Brain microvascular endothelial cell (primary cell): ENCODE data around the gene PAPPA2.

ENCODE experiments used
- DNase-seq: peaks from one replicate; pipeline ENCODE4 v3.0.0-alpha.2; 2020
- H3K27ac ChIP-seq: fragments of 250-450 bp; sonication (Bioruptor Pico); 2 replicates; pipeline ENCODE4 v1.5.1; 2020; ENCODE audit warnings: mild to moderate bottlenecking, moderate library complexity
- H3K27me3 ChIP-seq: fragments of 250-450 bp; sonication (Bioruptor Pico); replicated peaks from 2 replicates; pipeline ENCODE4 v1.5.1; 2020; ENCODE audit warnings: mild to moderate bottlenecking
- H3K36me3 ChIP-seq: fragments of 250-450 bp; sonication (Bioruptor Pico); replicated peaks from 2 replicates; pipeline ENCODE4 v1.5.1; 2020; ENCODE audit warnings: mild to moderate bottlenecking
- H3K4me3 ChIP-seq: 2 replicates; pipeline ENCODE4 v1.5.1; 2011; ENCODE audit warnings: low read depth, mild to moderate bottlenecking, control low read depth, low read length, moderate library complexity
- in situ Hi-C: cut with HindIII; loops from 2 replicates; pipeline ENCODE4 v1.10.0; 2017; ENCODE audit warnings: low sequenced_read_pairs, low pct_ligation_motif_present
- TF ChIP-seq, protein P1 (sequence below): IDR thresholded peaks from 2 replicates; pipeline ENCODE4 v1.5.1; 2011; ENCODE audit warnings: low read depth, mild to moderate bottlenecking, moderate library complexity, low read length, control low read depth, inconsistent platforms; ENCODE audit errors: missing control alignments

Gene PAPPA2

DNA sequence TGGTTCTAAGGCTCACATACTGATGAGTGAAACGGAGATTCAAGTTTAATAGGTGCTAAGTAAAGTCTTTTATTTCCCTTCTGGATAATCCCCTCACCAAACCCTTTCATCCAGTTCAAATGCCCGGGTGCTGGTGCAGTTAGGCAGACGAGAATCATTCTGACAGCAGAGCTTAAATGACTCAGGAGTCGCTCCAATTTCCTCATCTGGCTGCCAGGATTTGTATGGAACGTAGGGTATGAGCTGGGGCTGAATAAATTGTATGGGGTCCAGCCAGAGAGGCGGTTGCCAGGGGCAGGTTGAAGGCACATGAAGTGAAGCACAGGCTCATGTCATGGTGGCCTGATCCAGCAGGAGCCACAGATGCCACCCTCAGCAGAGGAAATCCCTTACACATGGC lies 76.0 kb downstream of the PAPPA2 start:
- in situ Hi-C loops = no loop called here
- H3K36me3 ChIP-seq = no peaks in the 10 kb centered on the region
- H3K27me3 ChIP-seq = no peaks in the 10 kb centered on the region
- TF ChIP-seq, protein P1, sequence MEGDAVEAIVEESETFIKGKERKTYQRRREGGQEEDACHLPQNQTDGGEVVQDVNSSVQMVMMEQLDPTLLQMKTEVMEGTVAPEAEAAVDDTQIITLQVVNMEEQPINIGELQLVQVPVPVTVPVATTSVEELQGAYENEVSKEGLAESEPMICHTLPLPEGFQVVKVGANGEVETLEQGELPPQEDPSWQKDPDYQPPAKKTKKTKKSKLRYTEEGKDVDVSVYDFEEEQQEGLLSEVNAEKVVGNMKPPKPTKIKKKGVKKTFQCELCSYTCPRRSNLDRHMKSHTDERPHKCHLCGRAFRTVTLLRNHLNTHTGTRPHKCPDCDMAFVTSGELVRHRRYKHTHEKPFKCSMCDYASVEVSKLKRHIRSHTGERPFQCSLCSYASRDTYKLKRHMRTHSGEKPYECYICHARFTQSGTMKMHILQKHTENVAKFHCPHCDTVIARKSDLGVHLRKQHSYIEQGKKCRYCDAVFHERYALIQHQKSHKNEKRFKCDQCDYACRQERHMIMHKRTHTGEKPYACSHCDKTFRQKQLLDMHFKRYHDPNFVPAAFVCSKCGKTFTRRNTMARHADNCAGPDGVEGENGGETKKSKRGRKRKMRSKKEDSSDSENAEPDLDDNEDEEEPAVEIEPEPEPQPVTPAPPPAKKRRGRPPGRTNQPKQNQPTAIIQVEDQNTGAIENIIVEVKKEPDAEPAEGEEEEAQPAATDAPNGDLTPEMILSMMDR = no peak
- H3K27ac ChIP-seq = no peak overlapping the region
- H3K4me3 ChIP-seq = no peak overlapping the region
- DNase-seq = no peak

DNA sequence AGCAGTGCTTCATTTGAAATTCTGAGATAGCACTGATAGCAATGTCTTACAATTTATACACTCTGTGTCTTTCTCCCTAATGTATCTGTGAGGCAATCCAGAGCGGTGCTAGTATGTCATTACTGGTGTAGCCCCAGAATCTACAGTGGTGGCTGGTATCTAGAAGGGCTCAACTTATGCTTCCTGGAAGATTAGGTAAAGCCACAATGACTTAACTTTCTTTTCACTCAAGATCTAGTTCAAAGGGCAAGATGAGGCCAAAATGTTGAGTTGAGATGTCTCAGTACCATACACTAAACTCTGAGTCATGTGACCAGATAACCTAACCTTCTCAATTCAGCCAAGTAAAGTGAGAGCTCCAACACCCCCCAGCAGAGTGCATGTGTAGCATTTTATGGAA lies 77.5 kb downstream of the PAPPA2 start:
- TF ChIP-seq, protein P1 = no peak
- Histone ChIP-seq H3K27ac (no peak overlapping the region), H3K27me3 (no peaks in the 10 kb centered on the region), H3K4me3 (no peak overlapping the region), H3K36me3 (no peaks in the 10 kb centered on the region)
- in situ Hi-C loops = no loop called here
- DNase-seq = no peak

DNA sequence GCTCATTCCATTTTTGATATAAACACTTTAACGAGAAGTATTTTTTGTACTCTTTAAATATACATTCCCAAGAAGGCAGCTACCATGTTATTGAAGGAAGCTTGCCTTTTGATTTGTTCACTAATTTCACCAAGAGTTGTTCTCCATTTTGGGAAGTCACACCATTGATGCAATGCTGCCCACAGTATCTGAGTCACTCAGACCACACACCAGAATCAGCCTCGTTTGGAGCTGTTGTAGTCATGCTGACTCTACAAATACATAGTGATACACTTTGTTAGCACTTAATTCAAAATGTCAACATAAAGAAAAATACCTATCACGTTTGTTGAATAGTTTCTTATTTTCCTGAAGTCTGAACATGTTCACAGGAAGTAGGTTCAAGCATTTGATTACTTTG lies 78.7 kb downstream of the PAPPA2 start:
- Histone ChIP-seq H3K36me3 (no peaks in the 10 kb centered on the region), H3K27me3 (no peaks in the 10 kb centered on the region), H3K27ac (no peak overlapping the region), H3K4me3 (no peak overlapping the region)
- TF ChIP-seq, protein P1 = no peak
- in situ Hi-C loops = no loop called here
- DNase-seq = no peak

DNA sequence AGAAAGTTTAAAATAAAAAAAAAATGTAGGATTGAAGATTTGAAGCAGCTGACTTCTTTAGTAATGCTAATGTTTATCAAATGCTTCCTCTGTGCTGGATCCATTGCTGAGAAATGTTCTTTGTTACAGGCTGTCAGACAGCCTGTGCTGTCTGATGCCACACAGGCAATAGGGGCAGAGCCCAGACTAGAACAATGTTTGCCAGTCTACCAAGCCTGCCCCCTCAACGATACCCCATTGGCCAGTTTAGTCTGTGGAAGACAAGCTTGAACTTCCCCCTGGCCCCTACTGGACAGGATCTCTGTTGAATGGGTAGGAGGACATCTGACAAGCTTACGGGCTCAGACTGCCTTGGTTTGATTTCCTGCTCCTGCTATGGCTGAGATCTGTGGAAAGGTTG lies 79.4 kb downstream of the PAPPA2 start:
- Histone ChIP-seq H3K4me3 (no peak overlapping the region), H3K27ac (no peak overlapping the region), H3K36me3 (no peaks in the 10 kb centered on the region), H3K27me3 (no peaks in the 10 kb centered on the region)
- in situ Hi-C loops = no loop called here
- TF ChIP-seq, protein P1 = no peak
- DNase-seq = no peak

DNA sequence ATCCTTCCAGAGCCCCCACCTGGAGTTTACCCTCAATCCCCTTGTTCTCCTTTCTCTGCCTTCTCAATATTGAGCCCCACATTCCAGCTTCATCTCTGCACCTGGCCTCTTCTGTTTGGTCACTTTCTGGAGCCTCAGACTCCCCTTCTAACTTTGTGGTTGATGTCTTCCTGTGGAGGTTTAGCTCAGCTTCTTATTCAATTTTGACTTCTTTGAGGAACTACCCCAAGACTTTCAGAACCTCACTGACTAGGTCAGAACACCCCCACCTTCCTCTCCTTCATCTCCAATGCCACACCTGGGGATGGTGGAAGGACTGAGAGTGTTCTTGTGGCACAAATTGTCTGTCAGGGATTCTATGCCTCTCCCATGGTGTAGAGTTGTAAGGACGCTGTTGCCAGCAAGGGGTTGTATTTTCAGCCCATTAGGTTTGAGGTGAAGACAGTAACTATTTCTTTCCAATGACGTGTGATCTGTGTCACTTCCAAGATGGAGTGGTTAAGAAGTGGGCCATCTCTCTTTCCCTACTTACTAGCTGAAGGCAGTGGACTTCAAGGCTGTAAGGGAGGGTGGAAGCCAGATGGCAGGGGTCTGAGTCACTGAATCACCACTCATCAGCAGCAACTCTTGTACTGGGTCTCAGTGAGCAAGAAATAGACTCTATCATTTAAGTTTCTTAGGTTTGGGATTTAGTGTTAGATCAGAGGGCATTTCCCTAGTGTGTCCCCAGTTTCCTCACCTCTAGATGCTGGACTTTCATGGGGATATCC lies 80.6 kb downstream of the PAPPA2 start:
- Histone ChIP-seq H3K36me3 (no peaks in the 10 kb centered on the region), H3K4me3 (no peak overlapping the region), H3K27ac (no peak overlapping the region), H3K27me3 (no peaks in the 10 kb centered on the region)
- TF ChIP-seq, protein P1 = no peak
- no peak for DNase-seq
- in situ Hi-C loops = no loop called here
